Panc1 (cell line): ENCODE results near the gene LRRC46. TPM values are rescaled to one million over a fixed set of nuclear protein-coding genes. Genes with fewer than 3 reads are reported as not detected.

Experiments used
- ATAC-seq: fragments of 200-7000 bp; cut with Tn5 transposase; 2 replicates; pipeline ENCODE4 v1.9.1; 2020; ENCODE audit warnings: mild to moderate bottlenecking, moderate library complexity
- BruUV-seq: library from RNA; stranded (reverse); fragments of 400-500 nt; replicated peaks from 2 replicates; lab custom pipeline; 2021; lab: Mats Ljungman, UMichigan
- CTCF ChIA-PET: fragments of 300-600 bp; sonication (Branson Sonifier 250); formaldehyde crosslinking; loops from one replicate; lab custom pipeline; 2022; ENCODE audit warnings: antibody characterized with exemption; lab: Charles Lee
- POLR2A ChIA-PET: fragments of 300-600 bp; sonication (Branson Sonifier 250); formaldehyde crosslinking; loops from one replicate; lab custom pipeline; 2022; ENCODE audit warnings: antibody characterized with exemption; lab: Charles Lee
- DNase-seq: peaks from one replicate; pipeline ENCODE4 v3.0.0-alpha.2; 2010; ENCODE audit warnings: low read depth, low spot score
- H3K27ac ChIP-seq: 2 replicates; pipeline ENCODE4 v1.5.1; 2011; ENCODE audit warnings: mild to moderate bottlenecking, low read length, inconsistent platforms
- H3K27me3 ChIP-seq: fragments of 200-500 bp; sonication (Bioruptor generic); 2 replicates; pipeline ENCODE4 v1.6.0; 2014; ENCODE audit warnings: low read length, inconsistent platforms; ENCODE audit not compliant: control insufficient read depth, insufficient read depth
- H3K36me3 ChIP-seq: fragments of 200-500 bp; sonication (Bioruptor generic); 2 replicates; pipeline ENCODE4 v1.5.1; 2014; ENCODE audit warnings: inconsistent platforms, mild to moderate bottlenecking, low read length, moderate library complexity; ENCODE audit not compliant: control insufficient read depth, insufficient read depth
- H3K4me1 ChIP-seq: 2 replicates; pipeline ENCODE4 v1.5.1; 2011; ENCODE audit warnings: inconsistent platforms, mild to moderate bottlenecking, low read length, moderate library complexity; ENCODE audit not compliant: control insufficient read depth, insufficient read depth
- H3K4me3 ChIP-seq, 2 experiments: 2 replicates each; pipeline ENCODE4 v1.5.1; 2011 to 2012; ENCODE audit warnings: low read depth in 2 of 2, low read length in 2 of 2, mild to moderate bottlenecking in 2 of 2, inconsistent platforms in 1 of 2, moderate library complexity in 1 of 2
- H3K9me3 ChIP-seq: fragments of 200-500 bp; sonication (Bioruptor generic); 2 replicates; pipeline ENCODE4 v1.5.1; 2014; ENCODE audit warnings: low read depth, mild to moderate bottlenecking, inconsistent platforms, low read length, moderate library complexity; ENCODE audit not compliant: control insufficient read depth, insufficient read depth
- POLR2AphosphoS5 ChIP-seq: IDR thresholded peaks from 2 replicates; pipeline ENCODE4 v1.6.1; 2012; ENCODE audit warnings: mild to moderate bottlenecking, low read depth, low read length, moderate library complexity
- SIN3A ChIP-seq: IDR thresholded peaks from 2 replicates; pipeline ENCODE4 v1.6.1; 2012; ENCODE audit warnings: low read depth, mild to moderate bottlenecking, low read length, moderate library complexity, borderline replicate concordance; ENCODE audit not compliant: insufficient read depth
- TCF7L2 ChIP-seq: IDR thresholded peaks from 2 replicates; pipeline ENCODE4 v1.6.1; 2011; ENCODE audit warnings: mild to moderate bottlenecking, low read depth, low read length, inconsistent platforms
- in situ Hi-C: cut with HindIII; loops from 2 replicates; pipeline ENCODE4 v1.10.0; 2016; ENCODE audit warnings: low sequenced_read_pairs, low pct_unique_long_range_greater_than_20kb
- intact Hi-C: fragments of 100-400 bp; cut with micrococcal nuclease; formaldehyde crosslinking; loops from one replicate; pipeline ENCODE4 v1.10.0; 2022; ENCODE audit not compliant: unreplicated experiment
- total RNA-seq: library from RNA; stranded (reverse); gene quantifications from one replicate; pipeline ENCODE4 v1.2.1, GENCODE V29; 2021; ENCODE audit not compliant: unreplicated experiment
- TF ChIP-seq, protein P1 (sequence below): fragments of 450-650 bp; IDR thresholded peaks from 2 replicates; pipeline ENCODE4 v1.5.1; 2017; ENCODE audit warnings: mild to moderate bottlenecking
- TF ChIP-seq, protein P2 (sequence below), 2 experiments: IDR thresholded peaks; 2 replicates each; pipeline ENCODE4 v1.6.1; 2011 to 2012; ENCODE audit warnings: low read depth in 2 of 2, control low read depth in 1 of 2, low read length in 1 of 2, mild to moderate bottlenecking in 1 of 2, moderate library complexity in 1 of 2; ENCODE audit not compliant: insufficient read depth in 1 of 2

The LRRC46 gene
- total RNA-seq, 1 experiment from 2014 or later: 1.9 TPM

DNA sequence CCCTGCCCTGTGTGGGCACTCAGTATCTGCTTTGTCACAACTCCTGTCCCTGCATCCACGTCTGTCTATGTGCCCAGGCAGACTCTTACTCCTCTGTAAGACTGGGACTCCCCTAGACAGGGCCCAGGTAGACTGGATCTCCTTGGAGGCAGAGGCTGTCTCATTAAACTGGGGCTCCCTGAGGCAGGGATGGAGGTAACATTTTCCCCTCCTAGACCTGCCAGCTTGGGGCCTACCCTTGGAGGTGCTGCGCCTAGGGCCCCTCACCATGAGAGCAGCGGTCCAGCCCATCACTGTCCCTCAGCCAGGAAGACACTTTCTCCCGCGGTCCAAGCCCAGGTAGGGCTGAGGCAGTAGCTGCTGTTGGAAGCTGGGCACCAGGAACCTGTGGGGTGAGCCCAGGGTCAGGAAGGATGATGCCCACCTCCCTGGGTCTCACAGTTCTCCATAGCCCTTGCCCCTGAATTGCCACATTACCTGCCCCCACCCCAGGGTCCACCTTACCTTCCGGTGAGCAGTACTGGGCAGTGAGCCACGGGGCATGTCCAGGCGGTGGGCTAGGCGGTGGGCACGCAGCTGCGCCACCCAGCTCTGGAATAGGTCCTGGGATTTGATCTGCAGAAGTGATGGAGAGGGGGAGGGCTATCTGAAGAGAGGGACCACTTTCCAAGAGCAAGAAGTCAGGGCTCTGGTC lies 13.3 kb upstream of the LRRC46 start:
- H3K27ac ChIP-seq: no peak overlapping the region
- no TSS peak for BruUV-seq
- in situ Hi-C loops (no loop called here), intact Hi-C loops (no loop called here)
- H3K9me3 ChIP-seq: no peaks in the 10 kb centered on the region
- DNase-seq: no peak
- no peaks in the 10 kb centered on the region for H3K27me3 ChIP-seq
- ATAC-seq: no peak
- ChIA-PET POLR2A (no interaction called here), CTCF (interaction anchor here (0.7 kb wide), 1 partner anchor 49 kb away, joined by 3 read pairs; no protein-coding TSS in a partner anchor)
- peaks cover 4% of the 10 kb centered on the region; the same call in 1 of the 2 replicates for H3K36me3 ChIP-seq
- H3K4me3 ChIP-seq: no peak overlapping the region
- no peak for TF ChIP-seq SIN3A
- TF ChIP-seq, protein P1, sequence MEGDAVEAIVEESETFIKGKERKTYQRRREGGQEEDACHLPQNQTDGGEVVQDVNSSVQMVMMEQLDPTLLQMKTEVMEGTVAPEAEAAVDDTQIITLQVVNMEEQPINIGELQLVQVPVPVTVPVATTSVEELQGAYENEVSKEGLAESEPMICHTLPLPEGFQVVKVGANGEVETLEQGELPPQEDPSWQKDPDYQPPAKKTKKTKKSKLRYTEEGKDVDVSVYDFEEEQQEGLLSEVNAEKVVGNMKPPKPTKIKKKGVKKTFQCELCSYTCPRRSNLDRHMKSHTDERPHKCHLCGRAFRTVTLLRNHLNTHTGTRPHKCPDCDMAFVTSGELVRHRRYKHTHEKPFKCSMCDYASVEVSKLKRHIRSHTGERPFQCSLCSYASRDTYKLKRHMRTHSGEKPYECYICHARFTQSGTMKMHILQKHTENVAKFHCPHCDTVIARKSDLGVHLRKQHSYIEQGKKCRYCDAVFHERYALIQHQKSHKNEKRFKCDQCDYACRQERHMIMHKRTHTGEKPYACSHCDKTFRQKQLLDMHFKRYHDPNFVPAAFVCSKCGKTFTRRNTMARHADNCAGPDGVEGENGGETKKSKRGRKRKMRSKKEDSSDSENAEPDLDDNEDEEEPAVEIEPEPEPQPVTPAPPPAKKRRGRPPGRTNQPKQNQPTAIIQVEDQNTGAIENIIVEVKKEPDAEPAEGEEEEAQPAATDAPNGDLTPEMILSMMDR: no peak
- no peak for TF ChIP-seq POLR2AphosphoS5
- TF ChIP-seq, protein P2, sequence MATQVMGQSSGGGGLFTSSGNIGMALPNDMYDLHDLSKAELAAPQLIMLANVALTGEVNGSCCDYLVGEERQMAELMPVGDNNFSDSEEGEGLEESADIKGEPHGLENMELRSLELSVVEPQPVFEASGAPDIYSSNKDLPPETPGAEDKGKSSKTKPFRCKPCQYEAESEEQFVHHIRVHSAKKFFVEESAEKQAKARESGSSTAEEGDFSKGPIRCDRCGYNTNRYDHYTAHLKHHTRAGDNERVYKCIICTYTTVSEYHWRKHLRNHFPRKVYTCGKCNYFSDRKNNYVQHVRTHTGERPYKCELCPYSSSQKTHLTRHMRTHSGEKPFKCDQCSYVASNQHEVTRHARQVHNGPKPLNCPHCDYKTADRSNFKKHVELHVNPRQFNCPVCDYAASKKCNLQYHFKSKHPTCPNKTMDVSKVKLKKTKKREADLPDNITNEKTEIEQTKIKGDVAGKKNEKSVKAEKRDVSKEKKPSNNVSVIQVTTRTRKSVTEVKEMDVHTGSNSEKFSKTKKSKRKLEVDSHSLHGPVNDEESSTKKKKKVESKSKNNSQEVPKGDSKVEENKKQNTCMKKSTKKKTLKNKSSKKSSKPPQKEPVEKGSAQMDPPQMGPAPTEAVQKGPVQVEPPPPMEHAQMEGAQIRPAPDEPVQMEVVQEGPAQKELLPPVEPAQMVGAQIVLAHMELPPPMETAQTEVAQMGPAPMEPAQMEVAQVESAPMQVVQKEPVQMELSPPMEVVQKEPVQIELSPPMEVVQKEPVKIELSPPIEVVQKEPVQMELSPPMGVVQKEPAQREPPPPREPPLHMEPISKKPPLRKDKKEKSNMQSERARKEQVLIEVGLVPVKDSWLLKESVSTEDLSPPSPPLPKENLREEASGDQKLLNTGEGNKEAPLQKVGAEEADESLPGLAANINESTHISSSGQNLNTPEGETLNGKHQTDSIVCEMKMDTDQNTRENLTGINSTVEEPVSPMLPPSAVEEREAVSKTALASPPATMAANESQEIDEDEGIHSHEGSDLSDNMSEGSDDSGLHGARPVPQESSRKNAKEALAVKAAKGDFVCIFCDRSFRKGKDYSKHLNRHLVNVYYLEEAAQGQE (IDR thresholded peaks at IDR 0.05; ENCODE audit: insufficient read depth in 1 of 2, low read depth in 2 of 2, low read length in 1 of 2): no peak
- TF ChIP-seq TCF7L2: no peak
- peaks cover 17% of the 10 kb centered on the region for H3K4me1 ChIP-seq

DNA sequence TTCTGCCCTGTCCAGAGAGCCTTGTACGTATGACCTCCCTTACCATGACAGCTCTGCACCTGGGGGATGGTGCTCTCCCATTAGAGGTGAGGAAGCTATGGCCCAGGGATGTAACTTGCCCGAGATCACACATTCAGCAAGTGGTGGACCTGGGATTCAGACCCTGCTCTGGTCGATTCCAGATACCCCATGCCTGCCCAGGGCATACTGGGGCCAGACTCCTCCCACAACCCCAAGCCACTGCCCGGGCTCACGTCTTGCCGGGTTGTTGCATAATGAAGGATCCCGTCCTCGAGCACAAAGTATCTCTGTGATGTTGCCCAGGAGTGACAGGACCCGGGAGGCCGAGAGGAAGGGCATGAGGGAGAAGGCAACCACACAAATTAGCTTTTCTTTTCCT lies 12.0 kb upstream of the LRRC46 start:
- Histone ChIP-seq H3K4me1 (peaks cover 17% of the 10 kb centered on the region), H3K36me3 (peaks cover 4% of the 10 kb centered on the region; the same call in 1 of the 2 replicates), H3K27ac (no peak overlapping the region), H3K9me3 (no peaks in the 10 kb centered on the region), H3K27me3 (no peaks in the 10 kb centered on the region), H3K4me3 (no peak overlapping the region)
- no peak for ATAC-seq
- no TSS peak for BruUV-seq
- ChIA-PET POLR2A (interaction anchor here (0.6 kb wide), 1 partner anchor 120 kb away, joined by 4 read pairs; no protein-coding TSS in a partner anchor), CTCF (no interaction called here)
- intact Hi-C loops: no loop called here
- DNase-seq: no peak
- in situ Hi-C loops: no loop called here
- no peak for TF ChIP-seq TCF7L2
- no peak for TF ChIP-seq SIN3A
- TF ChIP-seq POLR2AphosphoS5: no peak
- TF ChIP-seq, protein P1: no peak
- TF ChIP-seq, protein P2 (IDR thresholded peaks at IDR 0.05; ENCODE audit: insufficient read depth in 1 of 2, low read depth in 2 of 2, low read length in 1 of 2): no peak
